ENCODE results near the gene MYPOP.

The MYPOP gene

GRCh38 chr19:45862564-45863334 is 39.7 kb downstream of the MYPOP start, which contains the start of gene SYMPK:
Gene SYMPK (minus strand): TSS chr19:45863147. CDS start chr19:45854495, 8,652 bp downstream.
- DNase-seq: peak; percentile 94 to 97 (median 96)

GRCh38 chr19:45862271-45862563 is 40.2 kb downstream of the MYPOP start:
- DNase-seq: no peak

DNA sequence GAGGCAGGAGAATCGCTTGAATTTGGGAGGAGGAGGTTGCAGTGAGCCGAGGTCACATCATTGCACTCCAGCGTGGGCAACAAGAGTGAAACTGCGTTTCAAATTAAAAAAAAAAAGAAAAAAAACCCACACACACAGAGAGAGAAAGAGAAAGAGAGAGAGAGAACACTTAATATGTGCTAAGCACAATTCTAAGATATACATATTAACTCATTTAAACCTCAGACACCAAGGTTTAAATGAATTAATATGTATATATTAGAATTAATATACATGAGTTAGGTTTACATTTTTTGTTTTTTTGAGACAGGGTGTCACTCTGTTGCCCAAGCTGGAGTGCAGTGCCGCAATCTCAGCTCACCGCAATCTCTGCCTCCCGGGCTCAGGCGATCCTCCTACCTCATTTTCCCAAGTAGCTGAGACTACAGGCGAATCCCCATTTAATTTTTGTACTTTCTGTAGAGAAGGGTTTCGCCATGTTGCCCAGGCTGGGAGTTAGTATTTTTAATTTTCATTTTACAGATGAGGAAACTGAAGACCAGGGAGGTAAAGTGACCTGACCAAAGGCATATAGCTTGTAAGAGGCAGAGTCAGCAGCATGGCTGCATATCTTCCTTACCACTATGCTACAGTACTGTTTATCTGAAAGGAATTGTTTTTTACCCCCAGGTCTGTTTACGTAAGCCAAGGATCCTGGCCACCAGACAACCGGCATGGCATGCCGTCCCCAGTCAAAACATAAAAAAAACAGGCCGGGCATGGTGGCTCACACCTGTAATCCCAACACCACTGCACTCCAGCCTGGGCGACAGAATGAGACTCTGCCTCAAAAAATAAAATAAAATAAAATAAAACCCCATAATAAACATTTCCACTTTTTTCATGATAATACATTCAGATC is 41.8 kb downstream of the MYPOP start:
- no peak for DNase-seq

GRCh38 chr19:45854167-45854778 is 48.1 kb downstream of the MYPOP start:
- DNase-seq: no peak

DNA sequence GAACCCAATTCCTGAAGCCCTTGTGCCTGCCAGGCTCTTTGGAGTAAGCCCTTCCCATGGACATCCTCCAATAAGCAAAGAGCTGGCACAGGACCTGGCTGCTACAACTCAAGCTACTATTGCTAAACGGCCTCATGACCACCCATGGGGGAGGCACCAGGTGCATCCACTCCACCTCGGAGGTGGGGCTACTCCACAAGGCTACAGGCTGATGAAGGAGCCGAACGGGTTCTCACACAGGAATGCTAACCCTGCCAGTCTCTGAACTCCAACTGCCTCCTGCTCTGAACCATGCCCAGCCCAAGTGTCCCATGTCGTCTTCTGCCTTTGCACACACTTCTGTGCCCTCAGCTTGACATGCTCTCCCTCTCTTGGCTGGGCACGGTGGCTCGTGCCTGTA is 49.4 kb downstream of the MYPOP start:
- no peak for DNase-seq

- no peak for DNase-seq
Observed at GRCh38 chr19:45852145-45852750, 50.2 kb downstream of the MYPOP start.

- no peak for DNase-seq
Observed at GRCh38 chr19:45848922-45849321, 53.5 kb downstream of the MYPOP start.

DNA sequence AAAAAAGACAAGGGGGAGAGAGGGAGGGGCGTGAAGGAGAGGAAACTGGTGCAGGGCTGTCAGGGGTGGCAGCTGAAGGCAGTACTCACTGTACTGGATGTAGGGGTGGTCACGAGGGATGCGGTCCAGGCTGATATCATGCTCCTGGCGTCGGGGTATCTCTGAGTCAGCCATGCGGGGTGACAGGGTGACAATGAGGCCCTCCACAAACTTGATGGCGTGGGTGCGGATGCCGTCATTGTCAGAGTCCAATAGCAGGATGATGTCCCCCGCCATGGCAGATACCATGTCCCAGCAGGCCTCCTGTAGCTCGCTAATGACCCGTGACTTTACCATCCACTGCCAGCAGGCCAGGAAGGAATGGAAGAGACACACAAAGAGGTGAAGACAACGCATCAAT is 54.8 kb downstream of the MYPOP start:
- DNase-seq: no peak

DNA sequence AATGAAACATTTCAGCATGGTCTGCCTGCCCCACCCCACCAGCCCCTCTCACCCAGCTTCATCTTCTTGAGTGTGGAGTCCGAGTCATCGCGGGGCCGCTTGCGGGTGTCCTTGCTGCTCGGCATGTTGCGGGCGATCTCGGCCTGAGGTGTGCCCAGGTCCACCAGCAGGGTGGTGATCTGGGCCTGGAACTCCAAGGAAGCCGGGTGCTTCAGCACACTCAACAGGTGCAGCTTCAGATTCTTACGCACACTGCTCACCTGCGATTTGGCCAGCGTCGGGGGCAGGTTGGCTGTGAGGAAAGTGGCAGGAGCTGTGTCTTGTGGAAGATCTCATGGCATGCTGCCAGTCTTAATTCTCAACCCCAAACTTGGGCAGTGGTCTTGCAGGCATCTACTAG is 60.2 kb downstream of the MYPOP start:
- DNase-seq: no peak
